ENCODE measurements around the gene C22orf39.

GRCh38 chr22:19448739-19449421, 1.4 kb upstream of the C22orf39 start:
- TF ChIP-seq, protein P1, sequence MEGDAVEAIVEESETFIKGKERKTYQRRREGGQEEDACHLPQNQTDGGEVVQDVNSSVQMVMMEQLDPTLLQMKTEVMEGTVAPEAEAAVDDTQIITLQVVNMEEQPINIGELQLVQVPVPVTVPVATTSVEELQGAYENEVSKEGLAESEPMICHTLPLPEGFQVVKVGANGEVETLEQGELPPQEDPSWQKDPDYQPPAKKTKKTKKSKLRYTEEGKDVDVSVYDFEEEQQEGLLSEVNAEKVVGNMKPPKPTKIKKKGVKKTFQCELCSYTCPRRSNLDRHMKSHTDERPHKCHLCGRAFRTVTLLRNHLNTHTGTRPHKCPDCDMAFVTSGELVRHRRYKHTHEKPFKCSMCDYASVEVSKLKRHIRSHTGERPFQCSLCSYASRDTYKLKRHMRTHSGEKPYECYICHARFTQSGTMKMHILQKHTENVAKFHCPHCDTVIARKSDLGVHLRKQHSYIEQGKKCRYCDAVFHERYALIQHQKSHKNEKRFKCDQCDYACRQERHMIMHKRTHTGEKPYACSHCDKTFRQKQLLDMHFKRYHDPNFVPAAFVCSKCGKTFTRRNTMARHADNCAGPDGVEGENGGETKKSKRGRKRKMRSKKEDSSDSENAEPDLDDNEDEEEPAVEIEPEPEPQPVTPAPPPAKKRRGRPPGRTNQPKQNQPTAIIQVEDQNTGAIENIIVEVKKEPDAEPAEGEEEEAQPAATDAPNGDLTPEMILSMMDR (IDR thresholded peaks at IDR 0.05), result no peak
- no peak for TF ChIP-seq POLR2A (IDR thresholded peaks at IDR 0.05)
